ENCODE measurements around the gene EPB41L2. TPM values are rescaled to one million over a fixed set of nuclear protein-coding genes. Genes with fewer than 3 reads are reported as not detected.

EPB41L2 gene
- total RNA-seq, 1 donor from 2014 or later = 3.2 TPM

- DNase-seq (ENCODE audit: low read depth) (no peak), FAIRE-seq (no peak)
- no peak overlapping the region for H3K4me3 ChIP-seq (ENCODE audit: low read depth, low read length)
- no peaks in the 10 kb centered on the region for H3K27me3 ChIP-seq (ENCODE audit: control insufficient read depth, insufficient read depth, low read length)
- TF ChIP-seq CTCF (IDR thresholded peaks at IDR 0.05; ENCODE audit: insufficient read depth, low read length, severe bottlenecking) = no peak
- no peaks in the 10 kb centered on the region for H3K36me3 ChIP-seq (ENCODE audit: control insufficient read depth, insufficient read depth, low read length)
These were observed 14.6 kb downstream of the EPB41L2 start for GRCh38 chr6:131048459-131048858.

GRCh38 chr6:131045139-131045538, 17.9 kb downstream of the EPB41L2 start:
- FAIRE-seq (no peak), DNase-seq (ENCODE audit: low read depth) (no peak)
- Histone ChIP-seq H3K36me3 (ENCODE audit: control insufficient read depth, insufficient read depth, low read length) (no peaks in the 10 kb centered on the region), H3K4me3 (ENCODE audit: low read depth, low read length) (no peak overlapping the region), H3K27me3 (ENCODE audit: control insufficient read depth, insufficient read depth, low read length) (no peaks in the 10 kb centered on the region)
- TF ChIP-seq CTCF (IDR thresholded peaks at IDR 0.05; ENCODE audit: insufficient read depth, low read length, severe bottlenecking) = no peak

GRCh38 chr6:131043902-131044447, 19.1 kb downstream of the EPB41L2 start:
- Histone ChIP-seq H3K36me3 (ENCODE audit: control insufficient read depth, insufficient read depth, low read length) (no peaks in the 10 kb centered on the region), H3K27me3 (ENCODE audit: control insufficient read depth, insufficient read depth, low read length) (no peaks in the 10 kb centered on the region), H3K4me3 (ENCODE audit: low read depth, low read length) (no peak overlapping the region)
- no peak for TF ChIP-seq CTCF (IDR thresholded peaks at IDR 0.05; ENCODE audit: insufficient read depth, low read length, severe bottlenecking)
- no peak for FAIRE-seq
- DNase-seq (ENCODE audit: low read depth) = no peak

- FAIRE-seq (no peak), DNase-seq (ENCODE audit: low read depth) (no peak)
- no peak overlapping the region for H3K4me3 ChIP-seq (ENCODE audit: low read depth, low read length)
- no peak for TF ChIP-seq CTCF (IDR thresholded peaks at IDR 0.05; ENCODE audit: insufficient read depth, low read length, severe bottlenecking)
- H3K27me3 ChIP-seq (ENCODE audit: control insufficient read depth, insufficient read depth, low read length) = no peaks in the 10 kb centered on the region
- H3K36me3 ChIP-seq (ENCODE audit: control insufficient read depth, insufficient read depth, low read length) = no peaks in the 10 kb centered on the region
These were observed 20.4 kb downstream of the EPB41L2 start for GRCh38 chr6:131042664-131043063.

- no peak overlapping the region for H3K4me3 ChIP-seq (ENCODE audit: low read depth, low read length)
- FAIRE-seq = no peak
- no peak for DNase-seq (ENCODE audit: low read depth)
- H3K36me3 ChIP-seq (ENCODE audit: control insufficient read depth, insufficient read depth, low read length) = no peaks in the 10 kb centered on the region
- H3K27me3 ChIP-seq (ENCODE audit: control insufficient read depth, insufficient read depth, low read length) = no peaks in the 10 kb centered on the region
- no peak for TF ChIP-seq CTCF (IDR thresholded peaks at IDR 0.05; ENCODE audit: insufficient read depth, low read length, severe bottlenecking)
These were observed 21.2 kb downstream of the EPB41L2 start for GRCh38 chr6:131041814-131042213.

- no peak for FAIRE-seq
- no peak overlapping the region for H3K4me3 ChIP-seq (ENCODE audit: low read depth, low read length)
- no peak for TF ChIP-seq CTCF (IDR thresholded peaks at IDR 0.05; ENCODE audit: insufficient read depth, low read length, severe bottlenecking)
- H3K36me3 ChIP-seq (ENCODE audit: control insufficient read depth, insufficient read depth, low read length) = no peaks in the 10 kb centered on the region
- H3K27me3 ChIP-seq (ENCODE audit: control insufficient read depth, insufficient read depth, low read length) = no peaks in the 10 kb centered on the region
- DNase-seq (ENCODE audit: low read depth) = no peak
These were observed 22.2 kb downstream of the EPB41L2 start for GRCh38 chr6:131040866-131041265.

All from bronchial epithelial cell (primary cell).